IMR-90 (cell line): ENCODE results near the gene MX1. TPM values are rescaled to one million over a fixed set of nuclear protein-coding genes. Genes with fewer than 3 reads are reported as not detected.

Experiments
- ATAC-seq: fragments of 200-7000 bp; cut with Tn5 transposase; 2 replicates; pipeline ENCODE4 v1.9.1; 2020; ENCODE audit warnings: low read depth, mild to moderate bottlenecking, moderate library complexity
- BruUV-seq: library from RNA; stranded (reverse); fragments of 400-500 nt; replicated peaks from 2 replicates; lab custom pipeline; 2021; lab: Mats Ljungman, UMichigan
- CTCF ChIA-PET: fragments of 300-600 bp; formaldehyde crosslinking; extraction: SDS; loops from one replicate; lab custom pipeline; 2021; ENCODE audit warnings: antibody characterized with exemption; lab: Yijun Ruan, JAX
- POLR2A ChIA-PET: fragments of 300-600 bp; sonication (Branson Sonifier 250); formaldehyde crosslinking; loops from one replicate; lab custom pipeline; 2022; ENCODE audit warnings: antibody characterized with exemption; ENCODE audit not compliant: unreplicated experiment; lab: Charles Lee
- DNase-seq: peaks from one replicate; pipeline ENCODE4 v3.0.0; 2013
- H2AFZ ChIP-seq: replicated peaks from 2 replicates; pipeline ENCODE3; 2013; ENCODE audit warnings: low read length, mild to moderate bottlenecking; ENCODE audit not compliant: poor library complexity
- H2AK5ac ChIP-seq: 2 replicates; pipeline ENCODE4 v1.6.1; 2013; ENCODE audit warnings: low read depth, low read length, inconsistent platforms
- H2AK9ac ChIP-seq: replicated peaks from 2 replicates; pipeline ENCODE3; 2013; ENCODE audit warnings: mild to moderate bottlenecking, low read depth, low read length, moderate library complexity; ENCODE audit not compliant: poor library complexity
- H2BK120ac ChIP-seq: 2 replicates; pipeline ENCODE4 v1.6.1; 2013; ENCODE audit warnings: low read depth, low read length, inconsistent platforms
- H2BK15ac ChIP-seq: 3 replicates; pipeline ENCODE4 v1.6.1; 2013; ENCODE audit warnings: low read depth, low read length, inconsistent platforms
- H2BK20ac ChIP-seq: 2 replicates; pipeline ENCODE4 v1.6.1; 2013; ENCODE audit warnings: low read depth, mild to moderate bottlenecking, inconsistent platforms, low read length, moderate library complexity
- H2BK5ac ChIP-seq: 2 replicates; pipeline ENCODE4 v1.6.1; 2013; ENCODE audit warnings: mild to moderate bottlenecking, low read depth, low read length, inconsistent platforms; ENCODE audit not compliant: poor library complexity, severe bottlenecking
- H3K14ac ChIP-seq: replicated peaks from 2 replicates; pipeline ENCODE4 v1.6.1; 2013; ENCODE audit warnings: low read depth, low read length, inconsistent platforms
- H3K18ac ChIP-seq: 2 replicates; pipeline ENCODE4 v1.6.1; 2013; ENCODE audit warnings: low read depth, low read length, control low read depth
- H3K23ac ChIP-seq: 2 replicates; pipeline ENCODE4 v1.6.1; 2013; ENCODE audit warnings: low read depth, low read length, inconsistent platforms
- H3K27ac ChIP-seq: 2 replicates; pipeline ENCODE4 v1.5.1; 2013; ENCODE audit warnings: mild to moderate bottlenecking, control low read depth, low read length; ENCODE audit not compliant: insufficient read depth
- H3K27me3 ChIP-seq: 2 replicates; pipeline ENCODE4 v1.6.1; 2013; ENCODE audit warnings: low read length; ENCODE audit not compliant: control insufficient read depth, insufficient read depth
- H3K36me3 ChIP-seq: 2 replicates; pipeline ENCODE4 v1.6.1; 2013; ENCODE audit warnings: low read length, mixed read lengths; ENCODE audit not compliant: control insufficient read depth, insufficient read depth
- H3K4ac ChIP-seq: 2 replicates; pipeline ENCODE4 v1.6.1; 2013; ENCODE audit warnings: low read depth, low read length, inconsistent platforms
- H3K4me1 ChIP-seq: 2 replicates; pipeline ENCODE4 v1.6.1; 2013; ENCODE audit warnings: low read length, mixed read lengths; ENCODE audit not compliant: control insufficient read depth, insufficient read depth
- H3K4me2 ChIP-seq: 2 replicates; pipeline ENCODE4 v1.6.1; 2013; ENCODE audit warnings: low read depth, mild to moderate bottlenecking, control low read depth, low read length, moderate library complexity
- H3K4me3 ChIP-seq: 2 replicates; pipeline ENCODE4 v1.5.1; 2013; ENCODE audit warnings: low read depth, mild to moderate bottlenecking, control low read depth, low read length, moderate library complexity; ENCODE audit not compliant: insufficient read depth
- H3K56ac ChIP-seq: 2 replicates; pipeline ENCODE4 v1.6.1; 2013; ENCODE audit warnings: low read length, inconsistent platforms; ENCODE audit not compliant: insufficient read depth; ENCODE audit errors: extremely low read depth
- H3K79me1 ChIP-seq, 2 experiments: 2 replicates each; pipeline ENCODE4 v1.6.1; 2013; ENCODE audit warnings: low read length in 2 of 2, inconsistent platforms in 1 of 2, low read depth in 1 of 2
- H3K9ac ChIP-seq: 2 replicates; pipeline ENCODE4 v1.6.1; 2013; ENCODE audit warnings: low read depth, low read length, control low read depth
- H3K9me1 ChIP-seq: 2 replicates; pipeline ENCODE4 v1.6.1; 2013; ENCODE audit warnings: low read length, inconsistent platforms; ENCODE audit not compliant: insufficient read depth
- H3K9me3 ChIP-seq: 2 replicates; pipeline ENCODE4 v1.6.1; 2013; ENCODE audit warnings: low read length; ENCODE audit not compliant: control insufficient read depth, insufficient read depth
- H4K20me1 ChIP-seq: 2 replicates; pipeline ENCODE4 v1.6.1; 2013; ENCODE audit warnings: low read length, inconsistent platforms; ENCODE audit not compliant: insufficient read depth
- H4K5ac ChIP-seq: 2 replicates; pipeline ENCODE4 v1.6.1; 2013; ENCODE audit warnings: mild to moderate bottlenecking, low read depth, low read length, control low read depth
- H4K8ac ChIP-seq, 2 experiments: 2 replicates each; pipeline ENCODE4 v1.6.1; 2013; ENCODE audit warnings: low read depth in 2 of 2, low read length in 2 of 2, control low read depth in 1 of 2, inconsistent platforms in 1 of 2
- H4K91ac ChIP-seq: 2 replicates; pipeline ENCODE4 v1.6.1; 2013; ENCODE audit warnings: low read depth, low read length, inconsistent platforms; ENCODE audit not compliant: insufficient read depth
- CTCF ChIP-seq: conservative IDR thresholded peaks from 2 replicates; pipeline ENCODE4 v1.5.1; 2012; ENCODE audit warnings: mild to moderate bottlenecking, low read depth, low read length, improper control_type of control experiment
- MAZ ChIP-seq: IDR thresholded peaks from 2 replicates; pipeline ENCODE4 v1.6.1; 2012; ENCODE audit warnings: low read depth, mild to moderate bottlenecking, low read length, improper control_type of control experiment, moderate library complexity, borderline replicate concordance
- MXI1 ChIP-seq: IDR thresholded peaks from 2 replicates; pipeline ENCODE4 v1.6.1; 2012; ENCODE audit warnings: low read depth, mild to moderate bottlenecking, low read length, moderate library complexity, borderline replicate concordance
- NFE2L2 ChIP-seq: fragments of 150-350 bp; IDR thresholded peaks from 2 replicates; pipeline ENCODE4 v1.6.1; 2016; ENCODE audit warnings: low read depth, mild to moderate bottlenecking, low read length
- WGBS, 2 experiments: methylation state at CpG; one replicate each; pipeline versions ENCODE4 v1.1.5 to v1.1.7; 2013; ENCODE audit warnings: missing lambda C conversion rate in 2 of 2; ENCODE audit not compliant: insufficient read length in 1 of 2; ENCODE audit errors: extremely low coverage in 2 of 2; 5-methylcytosine and 5-hydroxymethylcytosine counted together
- dilution Hi-C: fragments of 300-500 bp; cut with HindIII; formaldehyde crosslinking; loops from one replicate; pipeline ENCODE4 v1.14.3; 2018; ENCODE audit warnings: low sequenced_read_pairs; ENCODE audit not compliant: unreplicated experiment
- in situ Hi-C: fragments of 300-500 bp; cut with MboI; formaldehyde crosslinking; loops from 3 replicates; pipeline ENCODE4 v1.14.3; 2019; ENCODE audit warnings: low sequenced_read_pairs, inconsistent platforms, mixed read lengths
- intact Hi-C: fragments of 100-400 bp; cut with micrococcal nuclease; formaldehyde crosslinking; loops from 2 replicates; pipeline ENCODE4 v1.10.0; 2022
- polyA plus RNA-seq, 3 experiments: library from polyadenylated mRNA; depleted of rRNA; stranded (reverse); fragments of >200 nt; gene quantifications; 2 replicates each; pipeline ENCODE4 v1.2.3, GENCODE V29; 2012; ENCODE audit warnings: low replicate concordance in 1 of 3
- total RNA-seq: library from RNA; depleted of rRNA; stranded (reverse); fragments of >200 nt; gene quantifications from 2 replicates; pipeline ENCODE4 v1.2.3, GENCODE V29; 2012

MX1 gene
- total and polyA plus RNA-seq, 2 of the 4 experiments (the other 2 are of a cell fraction), result 1.0 to 2.5 TPM

- no peak for TF ChIP-seq MAZ
Observed at GRCh38 chr21:41444703-41445464, 18.8 kb downstream of the MX1 start (continued).

- Histone ChIP-seq H3K4me2 (no peak overlapping the region), H2AK5ac (no peak overlapping the region), H3K9me3 (no peaks in the 10 kb centered on the region), H4K5ac (no peak overlapping the region), H4K8ac (no peak overlapping the region), H3K9ac (no peak overlapping the region), H3K4me3 (no peak overlapping the region), H3K27me3 (no peaks in the 10 kb centered on the region), H3K4ac (no peak overlapping the region), H4K91ac (no peak overlapping the region), H3K36me3 (no peaks in the 10 kb centered on the region), H2AK9ac (no peak overlapping the region), H2BK20ac (no peak overlapping the region), H2BK120ac (no peak overlapping the region), H3K79me1 (no peaks in the 10 kb centered on the region), H3K18ac (no peak overlapping the region), H3K23ac (no peak overlapping the region), H3K14ac (no peak overlapping the region), H4K20me1 (no peaks in the 10 kb centered on the region; the same call in 1 of the 2 replicates), H3K27ac (no peak overlapping the region), H2AFZ (no peak overlapping the region), H3K9me1 (no peaks in the 10 kb centered on the region), H3K56ac (no peak overlapping the region), H2BK5ac (no peak overlapping the region), H2BK15ac (no peak overlapping the region), H3K4me1 (no peaks in the 10 kb centered on the region)
- in situ Hi-C loops, result no loop called here
- ATAC-seq (no peak), DNase-seq (no peak)
- CTCF ChIA-PET, result interaction anchor here (0.5 to 0.9 kb wide), 2 partner anchors 163 to 228 kb away, joined by 3 read pairs; no protein-coding TSS in a partner anchor
- intact Hi-C loops, result no loop called here
- no peak for TF ChIP-seq MXI1
- no peak for TF ChIP-seq NFE2L2
- TF ChIP-seq CTCF, result no peak
- no TSS peak for BruUV-seq
- no CpG with 5 or more reads among the region's 7 CpGs for WGBS, 2 experiments
- dilution Hi-C loops, result no loop called here
- POLR2A ChIA-PET, result no interaction called here
Observed at GRCh38 chr21:41445465-41445862, 19.4 kb downstream of the MX1 start.
